HFFc6 (cell line): Measurements from ENCODE around the gene IRF2BP2. TPM values are rescaled to one million over a fixed set of nuclear protein-coding genes. Genes with fewer than 3 reads are reported as not detected.

Experiments used
- DNase-seq: peaks from one replicate; pipeline ENCODE4 v3.0.0-alpha.2; 2018
- H3K27ac Mint-ChIP-seq: 2 replicates; pipeline ENCODE4 v1.8.0; 2020; ENCODE audit warnings: mild to moderate bottlenecking, mixed read lengths
- H3K27me3 Mint-ChIP-seq: 2 replicates; pipeline ENCODE4 v1.8.0; 2021; ENCODE audit warnings: mild to moderate bottlenecking, moderate library complexity, mixed read lengths; ENCODE audit not compliant: insufficient read depth
- H3K36me3 Mint-ChIP-seq: 2 replicates; pipeline ENCODE4 v1.8.0; 2021; ENCODE audit warnings: low read depth, mixed read lengths
- H3K4me1 Mint-ChIP-seq: 2 replicates; pipeline ENCODE4 v1.8.0; 2020; ENCODE audit warnings: low read depth, mixed read lengths
- H3K4me3 Mint-ChIP-seq: 2 replicates; pipeline ENCODE4 v1.8.0; 2020; ENCODE audit warnings: mild to moderate bottlenecking, moderate library complexity, mixed read lengths
- H3K9me3 Mint-ChIP-seq: 2 replicates; pipeline ENCODE4 v1.8.0; 2020; ENCODE audit warnings: mild to moderate bottlenecking, mixed read lengths
- CTCF ChIP-seq: fragments of 200-600 bp; sonication (generic); IDR thresholded peaks from 2 replicates; pipeline ENCODE4 v1.5.0; 2021; ENCODE audit warnings: antibody characterized with exemption, mild to moderate bottlenecking
- total RNA-seq, 6 experiments: library from RNA; stranded (reverse); fragmentation: NEBNext Ultra II Directional; extraction: Animal tissue kit (Norgen Biotek cat#: 25700); gene quantifications; 2 replicates in 1 of 6; 3 replicates in 5 of 6; pipeline ENCODE4 v1.2.3, GENCODE V29; 2021

The IRF2BP2 gene
- total RNA-seq, 6 experiments from 2014 or later: 58.6 to 87.1 (median 73.2) TPM

- Mint-ChIP-seq H3K36me3 (no peaks in the 10 kb centered on the region), H3K27ac (no peak overlapping the region), H3K9me3 (no peaks in the 10 kb centered on the region; the same call in 1 of the 2 replicates), H3K27me3 (no peaks in the 10 kb centered on the region; the same call in 1 of the 2 replicates), H3K4me1 (peaks cover 27% of the 10 kb centered on the region), H3K4me3 (no peak overlapping the region)
- DNase-seq: no peak
- no peak for TF ChIP-seq CTCF
Measured at GRCh38 chr1:234589064-234589800, 20.7 kb downstream of the IRF2BP2 start.

GRCh38 chr1:234588386-234588785 lies 21.6 kb downstream of the IRF2BP2 start:
- no peak overlapping the region for H3K4me3 Mint-ChIP-seq

GRCh38 chr1:234586892-234587485 lies 23.0 kb downstream of the IRF2BP2 start:
- no peaks in the 10 kb centered on the region; the same call in none of the 2 replicates for H3K27me3 Mint-ChIP-seq
- H3K4me3 Mint-ChIP-seq: no peak overlapping the region
- no peaks in the 10 kb centered on the region for H3K36me3 Mint-ChIP-seq
- H3K4me1 Mint-ChIP-seq: peaks cover 27% of the 10 kb centered on the region
- no peaks in the 10 kb centered on the region; the same call in 1 of the 2 replicates for H3K9me3 Mint-ChIP-seq
- no peak for DNase-seq
- TF ChIP-seq CTCF: no peak
- H3K27ac Mint-ChIP-seq: no peak overlapping the region

More at GRCh38 chr1:234588386-234588785, 21.6 kb downstream of the IRF2BP2 start:
- TF ChIP-seq CTCF: no peak
- H3K9me3 Mint-ChIP-seq: no peaks in the 10 kb centered on the region; the same call in 1 of the 2 replicates
- H3K27me3 Mint-ChIP-seq: no peaks in the 10 kb centered on the region; the same call in 1 of the 2 replicates
- H3K36me3 Mint-ChIP-seq: no peaks in the 10 kb centered on the region
- no peak for DNase-seq
- H3K4me1 Mint-ChIP-seq: peaks cover 27% of the 10 kb centered on the region
- no peak overlapping the region for H3K27ac Mint-ChIP-seq

- TF ChIP-seq CTCF: no peak
- H3K4me3 Mint-ChIP-seq: no peak overlapping the region
- no peaks in the 10 kb centered on the region for H3K36me3 Mint-ChIP-seq
- H3K9me3 Mint-ChIP-seq: no peaks in the 10 kb centered on the region; the same call in 1 of the 2 replicates
- peaks cover 27% of the 10 kb centered on the region for H3K4me1 Mint-ChIP-seq
- no peak for DNase-seq
- no peak overlapping the region for H3K27ac Mint-ChIP-seq
- H3K27me3 Mint-ChIP-seq: no peaks in the 10 kb centered on the region; the same call in none of the 2 replicates
Measured at GRCh38 chr1:234586304-234586703, 23.7 kb downstream of the IRF2BP2 start.

- TF ChIP-seq CTCF: no peak
- no peaks in the 10 kb centered on the region; the same call in 1 of the 2 replicates for H3K9me3 Mint-ChIP-seq
- no peaks in the 10 kb centered on the region for H3K36me3 Mint-ChIP-seq
- H3K4me3 Mint-ChIP-seq: no peak overlapping the region
- no peak for DNase-seq
- no peaks in the 10 kb centered on the region; the same call in none of the 2 replicates for H3K27me3 Mint-ChIP-seq
- no peak overlapping the region for H3K27ac Mint-ChIP-seq
- peaks cover 27% of the 10 kb centered on the region for H3K4me1 Mint-ChIP-seq
Measured at GRCh38 chr1:234585330-234586055, 24.5 kb downstream of the IRF2BP2 start.
